SK-MEL-5 (cell line): ENCODE data around the gene FOXF1. TPM values are rescaled to one million over a fixed set of nuclear protein-coding genes. Genes with fewer than 3 reads are reported as not detected.

Experiments used
- DNase-seq: peaks from one replicate; pipeline ENCODE4 v3.0.0-alpha.2; 2016; ENCODE audit warnings: low read depth, low spot score
- in situ Hi-C: cut with HindIII; loops from 2 replicates; pipeline ENCODE4 v1.10.0; 2016; ENCODE audit warnings: low sequenced_read_pairs, high pct_unique_total_duplicates, low pct_unique_long_range_greater_than_20kb
- total RNA-seq: library from RNA; depleted of rRNA; stranded (reverse); fragments of >200 nt; shearing (Covaris generic); gene quantifications from 2 replicates; pipeline ENCODE4 v1.2.3, GENCODE V29; 2014

Gene FOXF1
- total RNA-seq, 1 experiment from 2014 or later: 0.03 TPM

- no peak for DNase-seq
- in situ Hi-C loops: no loop called here
These were observed 19.3 kb upstream of the FOXF1 start for GRCh38 chr16:86490859-86491639.

- in situ Hi-C loops: no loop called here
- DNase-seq: peak; percentile 91
These were observed 18.7 kb upstream of the FOXF1 start for GRCh38 chr16:86491640-86492023.

- in situ Hi-C loops: no loop called here
- no peak for DNase-seq
These were observed 17.9 kb upstream of the FOXF1 start for GRCh38 chr16:86492267-86492960.

- in situ Hi-C loops: no loop called here
- no peak for DNase-seq
These were observed 17.2 kb upstream of the FOXF1 start for GRCh38 chr16:86492961-86493629.

GRCh38 chr16:86494039-86494564 lies 16.2 kb upstream of the FOXF1 start:
- DNase-seq: no peak
- in situ Hi-C loops: no loop called here

- in situ Hi-C loops: no loop called here
- no peak for DNase-seq
These were observed 15.6 kb upstream of the FOXF1 start for GRCh38 chr16:86494565-86495356.

GRCh38 chr16:86495357-86495701 lies 15.0 kb upstream of the FOXF1 start:
- DNase-seq: no peak
- in situ Hi-C loops: no loop called here

GRCh38 chr16:86495756-86496261 lies 14.5 kb upstream of the FOXF1 start:
- DNase-seq: no peak
- in situ Hi-C loops: no loop called here

GRCh38 chr16:86496262-86496928 lies 13.9 kb upstream of the FOXF1 start:
- no peak for DNase-seq
- in situ Hi-C loops: no loop called here

GRCh38 chr16:86496929-86497461 lies 13.3 kb upstream of the FOXF1 start:
- in situ Hi-C loops: no loop called here
- DNase-seq: no peak

GRCh38 chr16:86497551-86498021 lies 12.7 kb upstream of the FOXF1 start:
- no peak for DNase-seq
- in situ Hi-C loops: no loop called here

GRCh38 chr16:86498155-86498670 lies 12.1 kb upstream of the FOXF1 start:
- in situ Hi-C loops: no loop called here

GRCh38 chr16:86498671-86499439 lies 11.5 kb upstream of the FOXF1 start:
- in situ Hi-C loops: no loop called here
- DNase-seq: no peak

More at GRCh38 chr16:86498155-86498670, 12.1 kb upstream of the FOXF1 start:
- DNase-seq: no peak

- no peak for DNase-seq
- in situ Hi-C loops: no loop called here
These were observed 10.9 kb upstream of the FOXF1 start for GRCh38 chr16:86499440-86499786.

GRCh38 chr16:86499889-86500707 lies 10.2 kb upstream of the FOXF1 start:
- in situ Hi-C loops: no loop called here
- DNase-seq: no peak
